Measurements from ENCODE around the gene SLC6A8. TPM values are rescaled to one million over a fixed set of nuclear protein-coding genes. Genes with fewer than 3 reads are reported as not detected.

The SLC6A8 gene
- total and polyA plus RNA-seq, 2 donors (not counting 3 experiments of a cell fraction or from before 2014, with no cell fraction given): 22.7 to 23.6 TPM

DNA sequence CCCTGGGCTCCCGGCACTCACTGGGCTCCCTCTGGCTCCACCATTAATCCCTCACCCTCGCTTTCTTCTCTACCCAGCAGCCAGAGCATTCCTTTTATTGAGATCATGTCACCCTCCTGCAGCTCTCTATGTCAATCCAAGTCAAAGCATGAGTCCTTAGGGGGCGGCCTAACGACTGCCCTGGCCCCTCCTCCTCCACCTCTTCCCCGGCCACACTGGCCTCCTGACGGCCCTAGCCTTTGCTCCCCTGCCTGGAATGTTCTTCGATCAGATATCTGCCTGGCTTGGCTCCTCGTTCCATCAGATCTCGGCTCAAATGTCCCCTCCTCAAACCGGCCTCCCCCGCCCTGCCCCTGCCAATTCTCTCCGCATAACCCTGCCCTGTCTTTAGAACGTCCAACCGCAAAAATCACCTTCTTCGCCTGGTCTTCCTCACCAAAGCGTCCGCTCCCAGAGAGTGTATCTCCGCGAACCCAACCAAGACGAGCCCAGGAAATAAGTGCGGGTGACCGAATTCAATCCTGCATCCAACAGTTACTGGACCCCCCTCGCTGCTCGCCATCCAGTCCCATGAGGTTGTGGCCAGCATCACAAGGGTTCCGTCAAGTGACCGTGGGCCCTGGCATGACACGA lies 13.4 kb upstream of the SLC6A8 start:
- Histone ChIP-seq H3K79me2 (ENCODE audit: control insufficient read depth, insufficient read depth, low read length) (no peaks in the 10 kb centered on the region), H3K27me3 (ENCODE audit: control insufficient read depth in 2 of 2, insufficient read depth in 2 of 2, low read length in 2 of 2) (peaks cover 5 to 12% of the 10 kb centered on the region in 2 experiments), H3K9ac (replicated peaks; ENCODE audit: extremely low read depth, insufficient read depth, low read length) (no peak overlapping the region), H3K4me1 (ENCODE audit: control insufficient read depth, extremely low read depth, insufficient read depth, low read length) (no peaks in the 10 kb centered on the region), H3K9me1 (replicated peaks; ENCODE audit: control insufficient read depth, extremely low read depth, insufficient read depth, low read length) (no peaks in the 10 kb centered on the region), H4K20me1 (replicated peaks; ENCODE audit: control insufficient read depth, extremely low read depth, insufficient read depth, low read length) (no peaks in the 10 kb centered on the region), H3K36me3 (ENCODE audit: control insufficient read depth in 2 of 2, extremely low read depth in 1 of 2, insufficient read depth in 2 of 2, low read length in 2 of 2) (no peaks in the 10 kb centered on the region), H3K9me3 (replicated peaks; ENCODE audit: control insufficient read depth, insufficient read depth, low read length) (no peaks in the 10 kb centered on the region), H3K27ac (ENCODE audit: insufficient read depth, low read depth, low read length) (no peak overlapping the region), H3K4me3 (replicated peaks in 1 of 3; ENCODE audit: insufficient read depth in 1 of 3, low read depth in 1 of 3, low read length in 3 of 3) (no peak overlapping the region), H2AFZ (ENCODE audit: low read depth, low read length) (no peak overlapping the region), H3K4me2 (ENCODE audit: insufficient read depth, low read length) (no peak overlapping the region)
- DNase-seq (ENCODE audit: low read depth, low spot score) (no peak), FAIRE-seq (no peak)
- intact Hi-C loops (cut with micrococcal nuclease): no loop called here
- ChIA-PET CTCF (no interaction called here), POLR2A (no interaction called here)
- dilution Hi-C loops (cut with MboI; ENCODE audit: extremely low pct_ligation_motif_present, low sequenced_read_pairs): no loop called here
- BruUV-seq (replicated peaks): no TSS peak
- no peak for TF ChIP-seq JUN (IDR thresholded peaks at IDR 0.05; ENCODE audit: borderline replicate concordance, insufficient read depth, insufficient read length, low read depth)
- TF ChIP-seq, protein P1, sequence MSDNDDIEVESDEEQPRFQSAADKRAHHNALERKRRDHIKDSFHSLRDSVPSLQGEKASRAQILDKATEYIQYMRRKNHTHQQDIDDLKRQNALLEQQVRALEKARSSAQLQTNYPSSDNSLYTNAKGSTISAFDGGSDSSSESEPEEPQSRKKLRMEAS (IDR thresholded peaks at IDR 0.05; ENCODE audit: insufficient read depth, insufficient read length): no peak
- TF ChIP-seq POLR2A (IDR thresholded peaks at IDR 0.05; ENCODE audit: low read depth, low read length): no peak
- TF ChIP-seq MYC (IDR thresholded peaks at IDR 0.05; ENCODE audit: low read depth, low read length): no peak
- TF ChIP-seq POLR2AphosphoS5 (IDR thresholded peaks at IDR 0.05; ENCODE audit: insufficient read depth, low read depth, low read length): no peak
- no peak for TF ChIP-seq EZH2 (IDR thresholded peaks at IDR 0.05; ENCODE audit: borderline replicate concordance, low read depth, low read length, severe bottlenecking)
- TF ChIP-seq, protein P2, sequence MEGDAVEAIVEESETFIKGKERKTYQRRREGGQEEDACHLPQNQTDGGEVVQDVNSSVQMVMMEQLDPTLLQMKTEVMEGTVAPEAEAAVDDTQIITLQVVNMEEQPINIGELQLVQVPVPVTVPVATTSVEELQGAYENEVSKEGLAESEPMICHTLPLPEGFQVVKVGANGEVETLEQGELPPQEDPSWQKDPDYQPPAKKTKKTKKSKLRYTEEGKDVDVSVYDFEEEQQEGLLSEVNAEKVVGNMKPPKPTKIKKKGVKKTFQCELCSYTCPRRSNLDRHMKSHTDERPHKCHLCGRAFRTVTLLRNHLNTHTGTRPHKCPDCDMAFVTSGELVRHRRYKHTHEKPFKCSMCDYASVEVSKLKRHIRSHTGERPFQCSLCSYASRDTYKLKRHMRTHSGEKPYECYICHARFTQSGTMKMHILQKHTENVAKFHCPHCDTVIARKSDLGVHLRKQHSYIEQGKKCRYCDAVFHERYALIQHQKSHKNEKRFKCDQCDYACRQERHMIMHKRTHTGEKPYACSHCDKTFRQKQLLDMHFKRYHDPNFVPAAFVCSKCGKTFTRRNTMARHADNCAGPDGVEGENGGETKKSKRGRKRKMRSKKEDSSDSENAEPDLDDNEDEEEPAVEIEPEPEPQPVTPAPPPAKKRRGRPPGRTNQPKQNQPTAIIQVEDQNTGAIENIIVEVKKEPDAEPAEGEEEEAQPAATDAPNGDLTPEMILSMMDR (IDR thresholded peaks at IDR 0.05; ENCODE audit: extremely low read depth in 1 of 2, insufficient read depth in 1 of 2, low read depth in 1 of 2, low read length in 2 of 2): no peak
- TF ChIP-seq FOS (IDR thresholded peaks at IDR 0.05; ENCODE audit: borderline replicate concordance, insufficient read depth, low read length): no peak
- TF ChIP-seq GATA2 (IDR thresholded peaks at IDR 0.05; ENCODE audit: insufficient read depth, insufficient read length, low read depth, low read length): no peak
